GM10266 (cell line): ENCODE results near the gene APOC3.

Experiments used
- DNase-seq: peaks from one replicate; pipeline ENCODE4 v3.0.0; 2012; ENCODE audit errors: extremely low spot score
- CTCF ChIP-seq: IDR thresholded peaks from 2 replicates; pipeline ENCODE4 v1.5.1; 2012; ENCODE audit warnings: mild to moderate bottlenecking, low read depth; ENCODE audit not compliant: control insufficient read depth, insufficient read depth; ENCODE audit errors: missing control alignments

The APOC3 gene

GRCh38 chr11:116855413-116855812, 25.7 kb downstream of the APOC3 start:
- DNase-seq, result no peak
- TF ChIP-seq CTCF, result no peak

DNA sequence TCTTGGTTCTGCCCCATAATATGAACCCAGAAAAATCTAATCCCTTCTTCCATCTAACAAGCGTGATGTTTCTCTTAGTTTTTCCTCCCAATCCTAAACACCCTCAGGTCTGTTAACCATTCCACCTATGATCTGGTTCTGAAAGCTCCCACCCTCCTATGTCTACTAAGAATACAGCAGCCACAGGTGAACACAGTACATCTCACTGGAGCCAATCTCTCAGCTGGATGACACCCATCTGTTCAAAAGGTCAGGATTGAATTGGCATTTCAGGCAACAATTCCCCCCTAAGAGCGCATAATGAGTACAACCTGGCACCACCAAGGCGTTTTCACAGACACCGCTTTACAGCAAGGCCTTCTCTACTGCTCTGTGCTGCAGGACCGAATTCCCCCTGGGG, 26.7 kb downstream of the APOC3 start:
- TF ChIP-seq CTCF, result no peak
- no peak for DNase-seq

DNA sequence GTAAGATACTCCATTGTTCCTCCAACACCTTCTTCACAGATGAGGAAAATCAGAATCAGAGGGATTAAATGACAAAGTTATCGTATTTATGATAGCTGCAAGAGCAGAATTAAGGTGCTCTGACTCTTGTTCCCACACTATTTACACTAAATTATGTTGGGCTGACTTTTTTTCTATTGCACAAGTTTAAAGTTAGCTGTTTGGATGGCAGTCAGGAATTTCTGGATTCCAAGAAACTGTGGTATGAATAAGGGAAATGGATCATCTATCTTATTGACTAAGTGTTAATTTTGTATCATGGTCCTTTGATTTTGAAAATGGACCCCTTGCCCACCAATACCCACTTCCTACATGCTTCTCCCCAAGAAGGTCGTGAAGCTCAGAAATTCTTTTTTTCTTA, 27.6 kb downstream of the APOC3 start:
- TF ChIP-seq CTCF, result no peak
- no peak for DNase-seq

DNA sequence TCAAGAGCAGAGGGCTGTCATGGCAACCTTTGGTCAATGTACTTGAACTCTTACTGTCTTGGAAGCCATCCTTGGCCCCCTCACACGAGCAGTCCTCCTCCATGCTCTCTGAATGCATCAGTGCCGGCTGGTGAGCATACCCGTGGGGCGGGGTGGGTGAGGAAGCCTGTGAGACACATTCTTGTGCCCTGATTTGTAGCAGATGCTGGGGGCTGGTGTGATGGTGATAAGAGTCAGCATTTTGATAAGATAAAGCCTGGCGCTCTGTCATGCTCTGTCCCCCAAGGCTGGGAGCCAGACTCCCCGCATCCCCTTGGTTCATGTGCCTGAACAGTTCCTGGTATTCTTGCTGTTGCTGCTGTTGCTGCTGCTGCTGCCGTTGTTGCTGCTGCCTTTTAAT, 28.2 kb downstream of the APOC3 start:
- TF ChIP-seq CTCF, result no peak

DNA sequence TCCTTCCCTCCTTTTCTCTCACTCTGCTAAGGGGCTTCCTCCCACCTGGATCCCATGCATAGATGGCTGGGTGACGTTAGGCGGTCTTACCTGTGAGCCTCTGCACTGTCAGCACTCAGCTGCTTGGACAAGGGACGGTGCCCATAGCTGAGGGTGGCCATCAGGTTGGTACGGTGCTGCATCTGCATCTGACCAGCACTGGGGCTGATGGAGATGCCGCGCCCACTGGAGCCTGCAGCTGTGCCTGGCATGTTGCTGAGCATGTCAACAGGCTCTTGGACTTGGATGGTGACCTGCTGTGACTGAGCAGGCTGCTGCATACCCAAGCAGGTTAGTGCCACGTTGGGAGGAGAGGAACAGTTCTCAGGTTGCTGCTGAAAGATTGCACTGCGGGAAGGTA, 29.5 kb downstream of the APOC3 start:
- DNase-seq, result no peak
- no peak for TF ChIP-seq CTCF

More for the DNA sequence above, 28.2 kb downstream of the APOC3 start:
- DNase-seq, result no peak

GRCh38 chr11:116860303-116860702, 30.6 kb downstream of the APOC3 start:
- TF ChIP-seq CTCF, result no peak
- no peak for DNase-seq

- TF ChIP-seq CTCF, result no peak
- DNase-seq, result no peak
Observed at GRCh38 chr11:116861539-116861938, 31.8 kb downstream of the APOC3 start.
